GM19099 (cell line): ENCODE measurements around the gene ADAD2.

Experiments used
- POLR2A ChIP-seq: IDR thresholded peaks from 3 replicates; pipeline ENCODE4 v1.6.1; 2011; ENCODE audit warnings: low read depth; ENCODE audit not compliant: insufficient read length; ENCODE audit errors: extremely low read depth

Gene ADAD2

DNA sequence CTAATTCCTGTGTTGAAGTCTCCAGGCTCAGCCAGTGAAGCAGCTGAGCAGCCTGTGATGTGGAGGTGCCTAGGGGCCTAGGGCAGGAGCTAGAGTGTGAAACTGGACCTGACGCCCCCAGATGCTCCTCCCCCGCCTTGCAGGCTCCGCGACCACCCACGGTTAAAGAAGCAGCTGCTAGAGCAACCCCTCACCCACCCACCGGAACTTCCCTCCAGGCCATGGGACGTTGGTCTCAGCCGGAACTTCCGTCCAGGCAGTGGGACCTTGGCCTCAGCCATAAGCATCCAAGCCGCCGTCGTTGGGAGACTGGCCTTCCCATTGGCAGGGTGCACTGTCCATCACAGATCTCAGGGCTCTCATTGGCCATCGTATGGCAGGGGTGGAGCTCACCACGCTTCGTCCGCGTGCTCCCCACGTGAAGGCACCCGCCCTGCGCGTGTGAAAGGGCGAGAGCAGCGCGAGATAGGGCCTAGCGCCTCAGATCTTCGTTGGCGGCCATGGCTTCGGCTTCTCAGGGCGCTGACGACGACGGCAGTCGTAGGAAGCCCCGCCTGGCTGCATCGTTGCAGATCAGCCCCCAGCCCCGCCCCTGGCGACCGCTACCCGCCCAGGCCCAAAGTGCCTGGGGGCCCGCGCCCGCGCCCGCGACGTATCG lies at the start of gene ADAD2:
Gene ADAD2 (plus strand): TSS at position 427 of the 658 bp plus-strand sequence. CDS start 74 bp downstream, at position 501.
- no peak for TF ChIP-seq POLR2A

DNA sequence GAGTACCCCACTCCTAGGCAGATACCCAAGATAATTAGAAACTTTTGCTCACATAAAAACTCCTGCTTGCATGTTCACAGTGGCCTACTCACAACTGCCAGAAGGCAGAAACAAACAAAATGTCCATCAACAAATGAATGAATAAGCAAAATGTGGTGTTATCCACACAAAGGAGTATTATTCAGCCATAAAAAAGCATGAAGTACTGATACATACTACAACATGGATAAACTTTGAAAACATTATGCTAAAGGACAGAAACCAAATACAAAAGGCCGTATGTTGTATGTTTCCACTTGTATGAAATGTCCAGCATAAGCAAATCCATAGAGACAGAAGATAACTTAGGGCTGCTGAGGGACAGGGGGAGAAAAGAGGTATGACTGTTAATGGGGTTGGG lies 47.9 kb upstream of the ADAD2 start:
- TF ChIP-seq POLR2A: no peak

DNA sequence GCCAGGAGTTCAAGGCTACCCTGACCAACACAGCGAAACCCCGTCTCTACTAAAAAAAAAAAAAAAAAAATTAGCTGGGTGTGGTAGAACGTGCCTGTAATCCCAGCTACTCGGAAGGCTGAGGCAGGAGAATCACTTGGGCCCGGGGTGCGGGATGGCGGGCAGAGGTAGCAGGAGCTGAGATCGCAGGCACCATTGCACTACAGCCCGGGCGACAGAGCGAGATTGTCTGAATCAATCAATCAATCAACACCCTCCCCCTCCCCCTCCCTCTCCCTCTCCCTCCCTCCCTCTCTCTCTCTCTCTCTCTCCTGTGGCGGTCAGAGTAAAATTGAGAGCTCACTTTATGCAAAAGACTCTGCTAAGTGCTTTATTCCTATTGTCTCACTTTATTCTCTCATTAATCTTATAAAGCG lies 47.2 kb upstream of the ADAD2 start:
- TF ChIP-seq POLR2A: no peak

DNA sequence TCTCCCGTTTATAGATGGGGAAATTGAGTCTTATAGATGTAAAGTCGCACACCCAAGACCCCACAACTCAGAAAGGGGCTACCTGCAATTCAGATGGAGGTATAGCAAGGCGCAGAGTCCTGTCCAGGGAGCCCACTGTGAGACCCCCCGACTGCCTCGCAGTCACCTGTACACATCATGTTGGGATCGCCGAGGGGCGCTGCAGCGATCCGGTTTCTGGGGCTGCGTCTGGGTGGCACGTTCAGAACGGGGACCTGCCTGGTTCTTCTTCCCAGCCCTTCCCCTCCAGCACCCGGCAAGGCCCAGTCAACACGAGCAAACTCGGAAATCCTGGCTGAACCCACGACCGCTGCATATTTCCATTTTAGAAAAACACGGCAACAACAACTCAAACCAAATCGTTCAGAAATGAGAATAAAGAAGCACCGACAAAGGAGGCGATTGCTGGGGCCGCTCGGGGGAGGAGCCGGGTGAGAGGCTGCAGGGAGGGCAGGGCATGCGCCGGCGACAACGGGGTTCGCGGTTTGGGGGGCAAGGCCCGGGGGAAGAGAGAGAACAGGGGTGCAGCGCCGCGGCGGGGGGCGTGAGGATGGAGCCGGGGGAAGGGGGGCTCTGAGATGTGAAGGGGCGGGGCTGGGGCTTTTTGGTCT lies 46.6 kb upstream of the ADAD2 start:
- no peak for TF ChIP-seq POLR2A

GRCh38 chr16:84144859-84145639 lies 45.9 kb upstream of the ADAD2 start, which contains the start of the genes DNAAF1 and HSDL1:
TSS of gene DNAAF1 (plus strand) at chr16:84145308. CDS start at chr16:84145441, 133 bp downstream.
TSS of gene HSDL1 (minus strand) at chr16:84145177. CDS start at chr16:84131321, 13,856 bp downstream.
- peak; percentile 63 for TF ChIP-seq POLR2A

GRCh38 chr16:84150926-84151325 lies 40.0 kb upstream of the ADAD2 start:
- TF ChIP-seq POLR2A: no peak

DNA sequence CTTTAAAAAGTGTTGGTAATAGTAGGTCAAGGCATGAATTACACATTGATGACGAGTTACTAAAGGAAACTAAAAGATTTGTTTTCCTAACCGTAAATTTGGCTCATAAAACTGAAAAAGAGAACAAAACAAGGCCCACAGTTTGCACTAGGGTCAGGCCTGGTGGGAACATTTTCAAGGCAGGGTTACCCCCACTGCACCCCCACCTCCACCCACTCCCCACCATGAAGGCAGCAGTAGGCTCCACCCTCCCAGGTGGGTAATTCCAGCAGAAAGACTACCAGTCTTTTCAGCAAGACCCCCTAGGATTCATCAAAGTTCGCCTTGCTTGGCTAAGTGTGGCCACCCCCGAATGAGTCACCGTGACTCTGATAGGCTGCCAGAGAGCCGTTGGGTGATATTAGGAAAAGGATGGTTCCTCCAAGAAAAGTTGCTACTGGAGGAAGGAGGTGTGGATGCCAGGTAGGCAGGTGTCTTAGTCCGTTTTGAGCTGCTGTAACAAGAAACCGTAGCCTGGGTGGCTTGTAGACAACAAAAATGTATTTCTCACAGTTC lies 37.2 kb upstream of the ADAD2 start:
- no peak for TF ChIP-seq POLR2A

GRCh38 chr16:84155226-84155625 lies 35.7 kb upstream of the ADAD2 start:
- TF ChIP-seq POLR2A: no peak

GRCh38 chr16:84155771-84156170 lies 35.2 kb upstream of the ADAD2 start:
- TF ChIP-seq POLR2A: no peak

- TF ChIP-seq POLR2A: no peak
Measured at GRCh38 chr16:84156342-84156784, 34.6 kb upstream of the ADAD2 start.

DNA sequence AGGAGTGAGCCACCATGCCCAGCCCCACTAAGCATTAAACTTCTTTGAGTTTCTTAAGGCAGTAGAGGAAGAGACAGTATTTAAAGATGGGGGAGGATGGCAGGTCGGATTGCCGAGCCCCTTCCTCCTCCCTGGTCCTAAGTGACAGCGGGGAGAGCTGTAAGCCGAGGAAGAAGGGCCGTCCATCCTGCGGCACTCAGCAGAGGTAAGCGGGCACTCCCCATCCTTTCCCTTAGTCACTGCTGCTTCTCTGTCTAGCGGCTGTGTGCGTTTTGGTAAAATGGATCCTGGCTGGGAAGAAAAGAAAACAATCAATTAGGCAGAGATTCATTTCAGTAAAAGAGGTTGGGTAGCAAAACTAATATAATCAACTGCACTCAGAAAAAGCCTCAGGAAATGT lies 31.9 kb upstream of the ADAD2 start:
- no peak for TF ChIP-seq POLR2A

DNA sequence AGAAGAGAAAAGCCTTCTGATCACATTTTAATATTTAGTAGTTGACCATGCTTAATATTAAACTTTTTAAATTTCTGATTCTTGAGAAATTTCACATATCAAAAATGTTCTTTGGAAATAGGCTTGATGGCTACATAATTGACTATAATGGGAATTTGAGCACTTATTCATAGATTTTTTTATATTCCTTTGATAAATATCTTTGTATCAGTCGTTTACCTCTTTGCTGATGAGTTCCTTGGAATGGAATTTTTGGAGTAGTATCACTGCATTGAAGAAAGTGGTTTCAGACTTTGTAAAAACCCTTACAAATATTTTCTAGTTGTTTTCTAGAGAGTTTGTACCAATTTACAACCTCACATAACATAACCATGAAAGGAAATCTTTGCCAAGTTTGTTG lies 31.2 kb upstream of the ADAD2 start:
- no peak for TF ChIP-seq POLR2A

- no peak for TF ChIP-seq POLR2A
Measured at GRCh38 chr16:84161037-84161436, 29.9 kb upstream of the ADAD2 start.

DNA sequence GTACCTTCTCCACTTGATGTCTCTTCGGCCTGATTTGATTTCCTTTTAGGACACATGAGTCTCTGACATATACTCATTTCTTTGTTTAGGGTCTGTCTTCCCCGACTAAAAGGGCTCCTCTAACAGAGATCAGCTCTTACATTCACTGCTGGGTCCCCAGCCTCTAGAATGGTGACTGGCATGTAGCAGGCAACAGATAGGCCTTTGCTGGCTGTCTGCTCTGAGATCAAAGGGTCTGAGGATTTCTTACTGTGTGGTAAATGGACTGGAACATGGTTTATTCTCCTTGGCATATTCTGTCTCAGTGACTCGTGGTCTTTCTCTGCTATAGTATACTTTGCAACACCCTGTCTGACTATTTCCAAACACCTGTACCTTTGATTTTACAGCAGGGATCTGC lies 29.2 kb upstream of the ADAD2 start:
- TF ChIP-seq POLR2A: no peak

- no peak for TF ChIP-seq POLR2A
Measured at GRCh38 chr16:84165746-84166145, 25.2 kb upstream of the ADAD2 start.
